Smooth muscle cell (in vitro differentiated cells): Measurements from ENCODE around the gene PTRHD1. TPM values are rescaled to one million over a fixed set of nuclear protein-coding genes. Genes with fewer than 3 reads are reported as not detected.

Experiments
- DNase-seq: peaks from one replicate; lab custom pipeline; 2025; ENCODE audit not compliant: unreplicated experiment; lab: John Stamatoyannopoulos, UW
- H2AFZ ChIP-seq: fragments of 200-600 bp; sonication (generic); 2 replicates; pipeline ENCODE4 v1.6.0; 2016; ENCODE audit warnings: antibody characterized with exemption, low read depth, mild to moderate bottlenecking
- H3F3A ChIP-seq: fragments of 200-600 bp; sonication (generic); 2 replicates; pipeline ENCODE4 v1.6.0; 2017; ENCODE audit warnings: antibody characterized with exemption, low read depth
- H3K27ac ChIP-seq: fragments of 200-600 bp; sonication (generic); 2 replicates; pipeline ENCODE4 v1.5.1; 2016; ENCODE audit warnings: low read depth, mild to moderate bottlenecking
- H3K27me3 ChIP-seq: fragments of 200-600 bp; sonication (generic); 2 replicates; pipeline ENCODE4 v1.6.1; 2016; ENCODE audit warnings: low read depth, mild to moderate bottlenecking
- H3K36me3 ChIP-seq: fragments of 200-600 bp; sonication (generic); 2 replicates; pipeline ENCODE4 v1.5.1; 2016; ENCODE audit warnings: low read depth
- H3K4me1 ChIP-seq: fragments of 200-600 bp; sonication (generic); 2 replicates; pipeline ENCODE4 v1.5.1; 2016; ENCODE audit warnings: low read depth
- H3K4me2 ChIP-seq: fragments of 200-600 bp; sonication (generic); 2 replicates; pipeline ENCODE4 v1.6.0; 2016; ENCODE audit warnings: mild to moderate bottlenecking
- H3K4me3 ChIP-seq: fragments of 200-600 bp; sonication (generic); 2 replicates; pipeline ENCODE4 v1.5.1; 2016; ENCODE audit warnings: mild to moderate bottlenecking
- H3K79me2 ChIP-seq: fragments of 200-600 bp; sonication (generic); 2 replicates; pipeline ENCODE4 v1.6.0; 2016; ENCODE audit warnings: low read depth, mild to moderate bottlenecking
- H3K9ac ChIP-seq: fragments of 200-600 bp; sonication (generic); 2 replicates; pipeline ENCODE4 v1.6.0; 2016; ENCODE audit warnings: low read depth
- H3K9me3 ChIP-seq: fragments of 200-600 bp; sonication (generic); replicated peaks from 2 replicates; pipeline ENCODE4 v1.5.1; 2016; ENCODE audit warnings: low read depth
- H4K20me1 ChIP-seq: fragments of 200-600 bp; sonication (generic); 2 replicates; pipeline ENCODE4 v1.6.0; 2016; ENCODE audit warnings: low read depth
- CTCF ChIP-seq: fragments of 200-600 bp; sonication (generic); IDR thresholded peaks from 2 replicates; pipeline ENCODE4 v1.5.1; 2017; ENCODE audit warnings: borderline replicate concordance, mild to moderate bottlenecking, antibody characterized with exemption; ENCODE audit not compliant: insufficient read depth, poor library complexity, severe bottlenecking
- WGBS: methylation state at CpG from one replicate; pipeline ENCODE4 v1.1.7; 2016; ENCODE audit warnings: low lambda C conversion rate; 5-methylcytosine and 5-hydroxymethylcytosine counted together
- polyA plus RNA-seq: library from polyadenylated mRNA; unstranded; fragments of >200 nt; fragmentation: Nextera tagmentation; extraction: Ambion mirVana; gene quantifications from 2 replicates; pipeline ENCODE4 v1.2.1, GENCODE V29; 2016
- total RNA-seq: library from RNA; depleted of rRNA; stranded (reverse); fragments of >200 nt; gene quantifications from 2 replicates; pipeline ENCODE4 v1.2.3, GENCODE V29; 2014

PTRHD1 gene
- total and polyA plus RNA-seq, 2 experiments from 2014 or later: 25.1 to 38.7 TPM

- Histone ChIP-seq H3K9me3 (no peaks in the 10 kb centered on the region), H3K4me2 (no peak overlapping the region), H3K9ac (no peak overlapping the region), H4K20me1 (no peaks in the 10 kb centered on the region), H3F3A (peaks cover 9% of the 10 kb centered on the region), H3K27me3 (no peaks in the 10 kb centered on the region), H3K4me3 (no peak overlapping the region), H2AFZ (no peak overlapping the region), H3K79me2 (no peaks in the 10 kb centered on the region), H3K36me3 (no peaks in the 10 kb centered on the region), H3K27ac (no peak overlapping the region), H3K4me1 (peaks cover 9% of the 10 kb centered on the region)
- 98% methylated on average over 7 of the region's 7 CpGs for WGBS
- no peak for DNase-seq
- no peak for TF ChIP-seq CTCF
These were observed 27.0 kb upstream of the PTRHD1 start for GRCh38 chr2:24820175-24820513.

GRCh38 chr2:24819442-24820174 lies 26.4 kb upstream of the PTRHD1 start:
- no peak overlapping the region for H3K4me2 ChIP-seq
- H3K4me3 ChIP-seq: no peak overlapping the region
- no peaks in the 10 kb centered on the region for H3K79me2 ChIP-seq
- H3F3A ChIP-seq: peaks cover 9% of the 10 kb centered on the region
- H3K4me1 ChIP-seq: peaks cover 9% of the 10 kb centered on the region
- no peaks in the 10 kb centered on the region for H3K27me3 ChIP-seq
- no peaks in the 10 kb centered on the region for H4K20me1 ChIP-seq
- no peak for TF ChIP-seq CTCF
- no peak overlapping the region for H2AFZ ChIP-seq
- DNase-seq: no peak
- H3K27ac ChIP-seq: no peak overlapping the region
- no peaks in the 10 kb centered on the region for H3K36me3 ChIP-seq
- no peaks in the 10 kb centered on the region for H3K9me3 ChIP-seq
- 97% methylated on average over 21 of the region's 21 CpGs for WGBS
- no peak overlapping the region for H3K9ac ChIP-seq

GRCh38 chr2:24818721-24819167 lies 25.6 kb upstream of the PTRHD1 start:
- H3K36me3 ChIP-seq: no peaks in the 10 kb centered on the region

More at GRCh38 chr2:24818721-24819167, 25.6 kb upstream of the PTRHD1 start:
- Histone ChIP-seq H3K9ac (no peak overlapping the region), H3K4me1 (peaks cover 9% of the 10 kb centered on the region), H3K9me3 (no peaks in the 10 kb centered on the region), H3K27ac (no peak overlapping the region), H3K79me2 (no peaks in the 10 kb centered on the region), H3F3A (peaks cover 9% of the 10 kb centered on the region), H3K27me3 (no peaks in the 10 kb centered on the region), H3K4me2 (no peak overlapping the region), H3K4me3 (no peak overlapping the region), H4K20me1 (no peaks in the 10 kb centered on the region), H2AFZ (no peak overlapping the region)
- DNase-seq: no peak
- 77% methylated on average over 9 of the region's 9 CpGs for WGBS
- no peak for TF ChIP-seq CTCF
